HEK293 (cell line): ENCODE results near the gene AVP.

Experiments
- CTCF ChIA-PET: fragments of 350-600 bp; formaldehyde crosslinking; extraction: SDS; loops from one replicate; lab custom pipeline; 2021; ENCODE audit warnings: antibody characterized with exemption; lab: Yijun Ruan, JAX
- POLR2A ChIA-PET: fragments of 300-600 bp; formaldehyde crosslinking; extraction: SDS; loops from one replicate; lab custom pipeline; 2020; ENCODE audit warnings: antibody characterized with exemption, inconsistent platforms; lab: Yijun Ruan, JAX
- H3K27ac ChIP-seq: fragments of 200-500 bp; sonication (Bioruptor generic); 2 replicates; pipeline ENCODE4 v1.5.1; 2014; ENCODE audit warnings: low read depth, low read length, control low read depth, inconsistent platforms; ENCODE audit errors: extremely low read depth
- H3K36me3 ChIP-seq, 2 experiments: fragments of 200-500 bp in 1 of 2; sonication (Bioruptor generic) in 1 of 2; 1 replicate in 1 of 2; 2 replicates in 1 of 2; pipeline ENCODE4 v1.5.1; 2014 to 2017; ENCODE audit warnings: inconsistent platforms in 2 of 2, low read length in 2 of 2; ENCODE audit not compliant: control insufficient read depth in 2 of 2, insufficient read depth in 1 of 2
- H3K4me1 ChIP-seq: fragments of 200-500 bp; sonication (Bioruptor generic); 2 replicates; pipeline ENCODE4 v1.5.1; 2014; ENCODE audit warnings: mild to moderate bottlenecking, low read length, inconsistent platforms; ENCODE audit not compliant: control insufficient read depth, insufficient read depth
- H3K4me3 ChIP-seq: 2 replicates; pipeline ENCODE4 v1.5.1; 2011; ENCODE audit warnings: low read depth, mild to moderate bottlenecking, control low read depth, low read length, moderate library complexity
- H3K9me3 ChIP-seq: fragments of 200-500 bp; sonication (Bioruptor generic); 2 replicates; pipeline ENCODE4 v1.5.1; 2014; ENCODE audit warnings: low read depth, low read length, inconsistent platforms; ENCODE audit not compliant: control insufficient read depth, insufficient read depth
- GFI1B ChIP-seq: fragments of 450-650 bp; formaldehyde crosslinking; IDR thresholded peaks from 2 replicates; pipeline ENCODE4 v1.5.1; 2016; ENCODE audit warnings: missing biosample characterization, missing genetic modification characterization
- GLIS1 ChIP-seq: fragments of 450-650 bp; formaldehyde crosslinking; IDR thresholded peaks from 2 replicates; pipeline ENCODE4 v1.5.1; 2016; ENCODE audit warnings: missing biosample characterization, missing genetic modification characterization
- KLF16 ChIP-seq: fragments of 450-650 bp; formaldehyde crosslinking; IDR thresholded peaks from 2 replicates; pipeline ENCODE4 v1.5.1; 2017; ENCODE audit warnings: missing biosample characterization, missing genetic modification characterization
- KLF9 ChIP-seq: fragments of 450-650 bp; formaldehyde crosslinking; IDR thresholded peaks from 2 replicates; pipeline ENCODE4 v1.5.1; 2016; ENCODE audit warnings: missing biosample characterization, missing genetic modification characterization, low read depth
- MYNN ChIP-seq: fragments of 450-650 bp; formaldehyde crosslinking; IDR thresholded peaks from 2 replicates; pipeline ENCODE4 v1.5.1; 2016; ENCODE audit warnings: missing biosample characterization, missing genetic modification characterization, borderline replicate concordance
- ZBTB20 ChIP-seq: fragments of 450-650 bp; formaldehyde crosslinking; IDR thresholded peaks from 2 replicates; pipeline ENCODE4 v1.5.1; 2016; ENCODE audit warnings: missing biosample characterization, missing genetic modification characterization
- ZFP41 ChIP-seq: fragments of 450-650 bp; formaldehyde crosslinking; IDR thresholded peaks from 2 replicates; pipeline ENCODE4 v1.5.1; 2016; ENCODE audit warnings: missing biosample characterization, missing genetic modification characterization, borderline replicate concordance
- ZIC2 ChIP-seq: fragments of 450-650 bp; formaldehyde crosslinking; IDR thresholded peaks from 2 replicates; pipeline ENCODE4 v1.5.1; 2016; ENCODE audit warnings: missing biosample characterization, missing genetic modification characterization
- ZNF114 ChIP-seq: fragments of 450-650 bp; formaldehyde crosslinking; IDR thresholded peaks from 2 replicates; pipeline ENCODE4 v1.5.0; 2017; ENCODE audit warnings: missing biosample characterization, missing genetic modification characterization
- ZNF16 ChIP-seq: fragments of 450-650 bp; formaldehyde crosslinking; IDR thresholded peaks from 2 replicates; pipeline ENCODE4 v1.5.1; 2016; ENCODE audit warnings: low read depth, missing biosample characterization, missing genetic modification characterization
- ZNF174 ChIP-seq: fragments of 450-650 bp; formaldehyde crosslinking; IDR thresholded peaks from 2 replicates; pipeline ENCODE4 v1.5.0; 2017; ENCODE audit warnings: missing biosample characterization, mild to moderate bottlenecking, missing genetic modification characterization
- ZNF223 ChIP-seq: fragments of 450-650 bp; formaldehyde crosslinking; IDR thresholded peaks from 2 replicates; pipeline ENCODE4 v1.5.1; 2016; ENCODE audit warnings: missing biosample characterization, missing genetic modification characterization
- ZNF280C ChIP-seq: fragments of 450-650 bp; formaldehyde crosslinking; IDR thresholded peaks from 2 replicates; pipeline ENCODE4 v1.5.1; 2016; ENCODE audit warnings: missing biosample characterization, missing genetic modification characterization
- ZNF280D ChIP-seq: fragments of 450-650 bp; formaldehyde crosslinking; IDR thresholded peaks from 2 replicates; pipeline ENCODE4 v1.5.1; 2016; ENCODE audit warnings: missing biosample characterization, missing genetic modification characterization
- ZNF514 ChIP-seq: fragments of 450-650 bp; formaldehyde crosslinking; IDR thresholded peaks from 2 replicates; pipeline ENCODE4 v1.5.1; 2016; ENCODE audit warnings: missing biosample characterization, missing genetic modification characterization
- ZNF530 ChIP-seq: fragments of 450-650 bp; formaldehyde crosslinking; IDR thresholded peaks from 2 replicates; pipeline ENCODE4 v1.5.1; 2016; ENCODE audit warnings: low read depth, missing biosample characterization, missing genetic modification characterization
- ZNF561 ChIP-seq: fragments of 450-650 bp; IDR thresholded peaks from 2 replicates; pipeline ENCODE4 v1.5.1; 2018; ENCODE audit warnings: missing biosample characterization, missing genetic modification characterization, borderline replicate concordance
- ZNF571 ChIP-seq: fragments of 450-650 bp; formaldehyde crosslinking; IDR thresholded peaks from 2 replicates; pipeline ENCODE4 v1.5.0; 2017; ENCODE audit warnings: missing biosample characterization, missing genetic modification characterization
- ZNF580 ChIP-seq: fragments of 450-650 bp; formaldehyde crosslinking; IDR thresholded peaks from 2 replicates; pipeline ENCODE4 v1.5.1; 2016; ENCODE audit warnings: missing biosample characterization, missing genetic modification characterization
- ZNF621 ChIP-seq: fragments of 450-650 bp; formaldehyde crosslinking; IDR thresholded peaks from 2 replicates; pipeline ENCODE4 v1.5.1; 2017; ENCODE audit warnings: missing biosample characterization, missing genetic modification characterization
- ZNF623 ChIP-seq: fragments of 450-650 bp; formaldehyde crosslinking; IDR thresholded peaks from 2 replicates; pipeline ENCODE4 v1.5.1; 2016; ENCODE audit warnings: missing biosample characterization, missing genetic modification characterization
- ZNF704 ChIP-seq: fragments of 450-650 bp; formaldehyde crosslinking; IDR thresholded peaks from 2 replicates; pipeline ENCODE4 v1.5.1; 2016; ENCODE audit warnings: missing biosample characterization, missing genetic modification characterization
- ZSCAN4 ChIP-seq: fragments of 450-650 bp; formaldehyde crosslinking; IDR thresholded peaks from 2 replicates; pipeline ENCODE4 v1.5.1; 2017; ENCODE audit warnings: missing biosample characterization, missing genetic modification characterization

AVP gene

GRCh38 chr20:3084283-3084985 is at the start of gene AVP:
TSS of gene AVP (minus strand) at chr20:3084724. CDS start at chr20:3084674, 50 bp downstream.
- Histone ChIP-seq H3K27ac (no peak within 1 kb of the TSS), H3K4me1 (no peaks in the 10 kb centered on the region), H3K9me3 (no peaks in the 10 kb centered on the region), H3K4me3 (no peak within 1 kb of the TSS), H3K36me3 (no peaks in the 10 kb centered on the region)
- POLR2A ChIA-PET: no interaction called here
- TF ChIP-seq MYNN (tag by site-specific recombination) (no peak), GLIS1 (tag by site-specific recombination) (peak; percentile 40), ZIC2 (peak; percentile 59), ZNF16 (tag by site-specific recombination) (no peak), ZNF280C (tag by site-specific recombination) (no peak), ZNF223 (tag by site-specific recombination) (no peak), ZNF174 (no peak), ZNF623 (tag by site-specific recombination) (no peak)
- CTCF ChIA-PET: no interaction called here

GRCh38 chr20:3134151-3134550 is 49.6 kb upstream of the AVP start:
- Histone ChIP-seq H3K4me1 (0 out of 2 replicates have a peak, but pooled peaks cover 3% of the 10 kb centered on the region), H3K27ac (no peak overlapping the region), H3K9me3 (no peaks in the 10 kb centered on the region), H3K4me3 (no peak overlapping the region), H3K36me3 (no peaks in the 10 kb centered on the region; a peak in 1 of 3 replicates)
- POLR2A ChIA-PET: interaction anchor here (0.6 to 1.2 kb wide), 2 partner anchors 25 to 64 kb away, joined by 3 to 4 read pairs; partner anchors contain the start of genes FASTKD5 and UBOX5
- TF ChIP-seq ZNF704 (no peak), GFI1B (tag by site-specific recombination) (no peak), KLF16 (tag by site-specific recombination) (no peak), ZNF114 (no peak), ZNF580 (tag by site-specific recombination) (no peak), KLF9 (tag by site-specific recombination) (no peak), ZBTB20 (tag by site-specific recombination) (no peak), ZSCAN4 (tag by site-specific recombination) (no peak), ZNF530 (tag by site-specific recombination) (no peak), ZFP41 (tag by site-specific recombination) (no peak), ZNF621 (tag by site-specific recombination) (no peak), ZNF174 (no peak), ZNF571 (tag by site-specific recombination) (no peak), ZNF280D (tag by site-specific recombination) (no peak), ZNF561 (no peak), ZNF514 (tag by site-specific recombination) (no peak)
- TF ChIP-seq, all 188 proteins: peak for 0
- CTCF ChIA-PET: interaction anchor here (0.7 kb wide), 1 partner anchor 182 kb away, joined by 3 read pairs; no protein-coding TSS in a partner anchor
